ENCODE data around the gene PALLD.

- TF ChIP-seq CTCF (IDR thresholded peaks at IDR 0.05) = no peak
- TF ChIP-seq POLR2A (IDR thresholded peaks at IDR 0.05) = no peak
Measured at GRCh38 chr4:168840392-168840763, 343.5 kb downstream of the PALLD start.

Data from sigmoid colon (tissue), 3 donors.